IMR-90 (cell line): ENCODE data around the gene SLC4A9.

Experiments used
- CEBPB ChIP-seq: IDR thresholded peaks from 2 replicates; pipeline ENCODE4 v1.6.1; 2012; ENCODE audit warnings: low read depth, low read length, improper control_type of control experiment
- CHD1 ChIP-seq: IDR thresholded peaks from 2 replicates; pipeline ENCODE4 v1.6.1; 2012; ENCODE audit warnings: low read depth, low read length, improper control_type of control experiment
- CTCF ChIP-seq: conservative IDR thresholded peaks from 2 replicates; pipeline ENCODE4 v1.5.1; 2012; ENCODE audit warnings: mild to moderate bottlenecking, low read depth, low read length, improper control_type of control experiment
- MAZ ChIP-seq: IDR thresholded peaks from 2 replicates; pipeline ENCODE4 v1.6.1; 2012; ENCODE audit warnings: low read depth, mild to moderate bottlenecking, low read length, improper control_type of control experiment, moderate library complexity, borderline replicate concordance
- MXI1 ChIP-seq: IDR thresholded peaks from 2 replicates; pipeline ENCODE4 v1.6.1; 2012; ENCODE audit warnings: low read depth, mild to moderate bottlenecking, low read length, moderate library complexity, borderline replicate concordance
- POLR2A ChIP-seq: IDR thresholded peaks from 2 replicates; pipeline ENCODE4 v1.6.1; 2012; ENCODE audit warnings: mild to moderate bottlenecking, low read depth, low read length
- RAD21 ChIP-seq: IDR thresholded peaks from 2 replicates; pipeline ENCODE4 v1.6.1; 2012; ENCODE audit warnings: low read length, improper control_type of control experiment
- TF ChIP-seq, protein P1 (sequence below): fragments of 150-350 bp; IDR thresholded peaks from 2 replicates; pipeline ENCODE4 v1.6.1; 2016; ENCODE audit warnings: low read depth, mild to moderate bottlenecking, low read length, moderate library complexity, borderline replicate concordance

GRCh38 chr5:140310434-140310833 lies 49.6 kb upstream of the SLC4A9 start:
- TF ChIP-seq CTCF, result no peak
- no peak for TF ChIP-seq RAD21
- no peak for TF ChIP-seq POLR2A
- no peak for TF ChIP-seq MAZ
- TF ChIP-seq, protein P1, sequence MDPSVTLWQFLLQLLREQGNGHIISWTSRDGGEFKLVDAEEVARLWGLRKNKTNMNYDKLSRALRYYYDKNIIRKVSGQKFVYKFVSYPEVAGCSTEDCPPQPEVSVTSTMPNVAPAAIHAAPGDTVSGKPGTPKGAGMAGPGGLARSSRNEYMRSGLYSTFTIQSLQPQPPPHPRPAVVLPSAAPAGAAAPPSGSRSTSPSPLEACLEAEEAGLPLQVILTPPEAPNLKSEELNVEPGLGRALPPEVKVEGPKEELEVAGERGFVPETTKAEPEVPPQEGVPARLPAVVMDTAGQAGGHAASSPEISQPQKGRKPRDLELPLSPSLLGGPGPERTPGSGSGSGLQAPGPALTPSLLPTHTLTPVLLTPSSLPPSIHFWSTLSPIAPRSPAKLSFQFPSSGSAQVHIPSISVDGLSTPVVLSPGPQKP, result no peak
- no peak for TF ChIP-seq MXI1
- TF ChIP-seq CHD1, result no peak
- TF ChIP-seq CEBPB, result 0 out of 2 replicates have a peak, but pooled peaks have one; percentile 1
